K562 (cell line): ENCODE measurements around the gene RGS6. TPM values are rescaled to one million over a fixed set of nuclear protein-coding genes. Genes with fewer than 3 reads are reported as not detected.

Source experiments
- ATAC-seq: fragments of 200-7000 bp; cut with Tn5 transposase; 3 replicates; pipeline ENCODE4 v1.9.1; 2020; ENCODE audit warnings: moderate library complexity
- BruUV-seq: library from RNA; stranded (reverse); fragments of 400-500 nt; replicated peaks from 2 replicates; lab custom pipeline; 2021; lab: Mats Ljungman, UMichigan
- CTCF ChIA-PET: fragments of 300-600 bp; formaldehyde crosslinking; extraction: SDS; loops from one replicate; lab custom pipeline; 2021; ENCODE audit warnings: low intra/inter-chr PET ratio; lab: Yijun Ruan, JAX
- POLR2A ChIA-PET: fragments of 300-600, 350-650 bp; sonication (Branson Sonifier 250); formaldehyde crosslinking; extraction: SDS; loops from one replicate; lab custom pipeline; 2021; ENCODE audit warnings: antibody characterized with exemption, inconsistent platforms; lab: Yijun Ruan, JAX
- DNase-seq, 4 experiments: peaks; one replicate each; pipeline versions ENCODE4 v3.0.0 to v3.0.0-alpha.2; 2011 to 2018; ENCODE audit warnings: low spot score in 3 of 4, mixed read lengths in 3 of 4; ENCODE audit errors: extremely low read depth in 1 of 4
- FAIRE-seq: peaks from 2 replicates; lab custom pipeline; 2011; peaks lifted over from hg19 to GRCh38; lab: Jason Lieb, UNC
- H2AFZ ChIP-seq: 2 replicates; pipeline ENCODE4 v1.6.0; 2011; ENCODE audit warnings: low read depth, low read length, control low read depth, inconsistent platforms
- H3K27ac ChIP-seq: fragments of 200-600 bp; 3 replicates; pipeline ENCODE4 v1.8.0; 2011; ENCODE audit warnings: low read depth, mild to moderate bottlenecking, control low read depth, inconsistent platforms, low read length, moderate library complexity, mixed read lengths; ENCODE audit errors: extremely low read depth
- H3K27me3 ChIP-seq, 2 experiments: fragments of 300-600 bp in 1 of 2; 2 replicates in 1 of 2; 3 replicates in 1 of 2; pipeline versions ENCODE4 v1.6.0 to v1.8.0; 2011; ENCODE audit warnings: inconsistent platforms in 2 of 2, low read length in 2 of 2, mild to moderate bottlenecking in 1 of 2, mixed read lengths in 1 of 2, moderate library complexity in 1 of 2; ENCODE audit not compliant: control insufficient read depth in 2 of 2, insufficient read depth in 2 of 2
- H3K36me3 ChIP-seq: fragments of 300-600 bp; 3 replicates; pipeline ENCODE4 v1.8.0; 2011; ENCODE audit warnings: mild to moderate bottlenecking, low read length, inconsistent platforms; ENCODE audit not compliant: control insufficient read depth, insufficient read depth
- H3K4me1 ChIP-seq, 2 experiments: fragments of 200-600 bp in 1 of 2; replicated peaks in 1 of 2; 2 replicates in 1 of 2; 3 replicates in 1 of 2; pipeline versions ENCODE4 v1.5.1 to v1.8.0; 2011; ENCODE audit warnings: inconsistent platforms in 2 of 2, low read length in 2 of 2, mild to moderate bottlenecking in 1 of 2, mixed read lengths in 1 of 2, moderate library complexity in 1 of 2; ENCODE audit not compliant: control insufficient read depth in 2 of 2, insufficient read depth in 2 of 2
- H3K4me2 ChIP-seq: 2 replicates; pipeline ENCODE4 v1.6.1; 2011; ENCODE audit warnings: low read length, control low read depth, inconsistent platforms, mixed read lengths; ENCODE audit not compliant: insufficient read depth
- H3K4me3 ChIP-seq: fragments of 200-600 bp; sonication (generic), shearing (Covaris generic); 2 replicates; pipeline ENCODE4 v1.5.1; 2016; ENCODE audit warnings: control low read depth, inconsistent platforms
- H3K79me2 ChIP-seq: fragments of 200-600 bp; 3 replicates; pipeline ENCODE4 v1.8.0; 2011; ENCODE audit warnings: low read length, inconsistent platforms; ENCODE audit not compliant: control insufficient read depth, insufficient read depth
- H3K9ac ChIP-seq, 2 experiments: 2 replicates each; pipeline versions ENCODE4 v1.6.0 to v1.6.1; 2011; ENCODE audit warnings: low read depth in 2 of 2, low read length in 2 of 2, control low read depth in 1 of 2, inconsistent platforms in 1 of 2, mild to moderate bottlenecking in 1 of 2, mixed read lengths in 1 of 2; ENCODE audit not compliant: insufficient read depth in 1 of 2
- H3K9me1 ChIP-seq: one replicate; pipeline ENCODE4 v1.6.0; 2011; ENCODE audit warnings: inconsistent platforms, mild to moderate bottlenecking, low read length, moderate library complexity; ENCODE audit not compliant: control insufficient read depth, insufficient read depth
- H3K9me3 ChIP-seq: replicated peaks from 2 replicates; pipeline ENCODE4 v1.5.1; 2011; ENCODE audit warnings: low read depth, low read length, inconsistent platforms; ENCODE audit not compliant: control insufficient read depth, insufficient read depth
- H4K20me1 ChIP-seq: replicated peaks from 2 replicates; pipeline ENCODE4 v1.6.1; 2011; ENCODE audit warnings: low read length, inconsistent platforms, mixed read lengths; ENCODE audit not compliant: control insufficient read depth, insufficient read depth
- CBX8 ChIP-seq: fragments of 200-600 bp; sonication (generic); IDR thresholded peaks from 2 replicates; pipeline ENCODE4 v1.6.1; 2012; ENCODE audit warnings: borderline replicate concordance, mixed run types, low read depth, mild to moderate bottlenecking, moderate library complexity, mixed read lengths, low read length, control low read depth, inconsistent platforms; ENCODE audit not compliant: poor library complexity, severe bottlenecking; ENCODE audit errors: extremely low read depth
- GTF2E2 ChIP-seq: fragments of 200-800 bp; sonication (Bioruptor generic); IDR thresholded peaks from 2 replicates; pipeline ENCODE4 v1.6.1; 2016; ENCODE audit warnings: missing genetic modification characterization, missing compliant biosample characterization
- HNRNPUL1 ChIP-seq: fragments of 200-400 bp; formaldehyde crosslinking; IDR thresholded peaks from 2 replicates; pipeline ENCODE4 v1.6.1; 2017; ENCODE audit warnings: low read length
- KDM4B ChIP-seq, 2 experiments: fragments of 450-650 bp in 1 of 2; sonication (generic) in 1 of 2; IDR thresholded peaks; 2 replicates each; pipeline ENCODE4 v1.6.1; 2016 to 2017; ENCODE audit warnings: borderline replicate concordance in 2 of 2, antibody characterized with exemption in 1 of 2, low read depth in 1 of 2, mild to moderate bottlenecking in 1 of 2
- SRF ChIP-seq, 2 experiments: fragments of 250-450, 450-650 bp in 1 of 2; sonication (Bioruptor Pico) in 1 of 2; sonication (generic) in 1 of 2; formaldehyde crosslinking; IDR thresholded peaks; 2 replicates each; pipeline versions ENCODE4 v1.5.0 to v1.5.1; 2020 to 2022; ENCODE audit warnings: mild to moderate bottlenecking in 1 of 2, missing genetic modification reagents in 1 of 2
- TAF7 ChIP-seq: fragments of 450-650 bp; IDR thresholded peaks from 2 replicates; pipeline ENCODE4 v1.6.1; 2016; ENCODE audit warnings: missing genetic modification characterization, missing compliant biosample characterization
- ZNF280B ChIP-seq: fragments of 250-450 bp; sonication (Bioruptor Pico); IDR thresholded peaks from 2 replicates; pipeline ENCODE4 v1.5.1; 2021; ENCODE audit warnings: mild to moderate bottlenecking
- WGBS: fragments of 100-300 bp; shearing (Covaris generic); methylation state at CpG from one replicate; pipeline ENCODE4 v1.1.6; 2016; ENCODE audit warnings: low coverage, mixed read lengths; ENCODE audit not compliant: insufficient coverage; ENCODE audit errors: missing lambda C conversion rate; 5-methylcytosine and 5-hydroxymethylcytosine counted together
- in situ Hi-C: fragments of 300-500 bp; cut with MboI; formaldehyde crosslinking; loops from 4 replicates; pipeline ENCODE4 v1.15.0; 2018; ENCODE audit warnings: inconsistent platforms, mixed read lengths
- intact Hi-C: fragments of 100-400 bp; cut with micrococcal nuclease; formaldehyde crosslinking; loops from 2 replicates; pipeline ENCODE4 v1.14.2; 2022
- polyA plus RNA-seq, 8 experiments: library from polyadenylated mRNA; depleted of rRNA in 4 of 8; stranded (reverse) in 5 of 8; unstranded in 3 of 8; fragments of >200 nt; fragmentation: Nextera tagmentation in 2 of 8; fragmentation: Illumina TruSeq in 1 of 8; extraction: Ambion mirVana in 2 of 8; extraction: Trizol in 1 of 8; gene quantifications; 2 replicates each; pipeline versions ENCODE4 v1.2.1 to v1.2.3, GENCODE V29; 2011 to 2014; ENCODE audit warnings: inconsistent platforms in 1 of 8, missing spikeins in 1 of 8
- total RNA-seq, 7 experiments: library from RNA; depleted of rRNA in 6 of 7; stranded (reverse); fragments of >200 nt in 6 of 7; fragmentation: Illumina TruSeq in 2 of 7; extraction: Trizol in 2 of 7; gene quantifications; 2 replicates each; pipeline versions ENCODE4 v1.2.1 to v1.2.3, GENCODE V29; 2011 to 2021; ENCODE audit warnings: low replicate concordance in 1 of 7
- TF ChIP-seq, protein P1 (sequence below), 2 experiments: IDR thresholded peaks in 1 of 2; conservative IDR thresholded peaks in 1 of 2; 2 replicates each; pipeline ENCODE4 v1.6.1; 2016; ENCODE audit warnings: low read depth in 2 of 2, mild to moderate bottlenecking in 1 of 2, missing compliant biosample characterization in 1 of 2, missing genetic modification characterization in 1 of 2, moderate library complexity in 1 of 2

Gene RGS6
- total and polyA plus RNA-seq, 9 of the 15 experiments (the other 6 are each of a cell fraction or from before 2014, with no cell fraction given) = not detected

GRCh38 chr14:72574715-72575114, 642.5 kb downstream of the RGS6 start:
- ATAC-seq (no peak), DNase-seq (no peak), FAIRE-seq (no peak)
- Histone ChIP-seq H3K27me3 (no peaks in the 10 kb centered on the region; a peak in 1 of 5 replicates), H3K79me2 (no peaks in the 10 kb centered on the region), H3K36me3 (no peaks in the 10 kb centered on the region), H3K9me1 (no peaks in the 10 kb centered on the region), H3K9ac (no peak overlapping the region), H3K9me3 (no peaks in the 10 kb centered on the region), H3K27ac (no peak overlapping the region), H3K4me2 (no peak overlapping the region), H3K4me1 (no peaks in the 10 kb centered on the region), H3K4me3 (no peak overlapping the region), H4K20me1 (no peaks in the 10 kb centered on the region), H2AFZ (no peak overlapping the region)
- intact Hi-C loops (no loop called here), in situ Hi-C loops (no loop called here)
- ChIA-PET POLR2A (interaction anchor here (0.7 kb wide), 1 partner anchor 14 kb away, joined by 3 read pairs; no protein-coding TSS in a partner anchor), CTCF (no interaction called here)
- TF ChIP-seq SRF (CRISPR knock-in tag; IDR thresholded peaks at IDR 0.05) (no peak), KDM4B (IDR thresholded peaks at IDR 0.05; ENCODE audit: borderline replicate concordance in 2 of 2, low read depth in 1 of 2) (no peak), GTF2E2 (tag) (no peak), ZNF280B (CRISPR knock-in tag) (no peak), HNRNPUL1 (no peak), CBX8 (no peak), TAF7 (no peak)
- TF ChIP-seq, protein P1, sequence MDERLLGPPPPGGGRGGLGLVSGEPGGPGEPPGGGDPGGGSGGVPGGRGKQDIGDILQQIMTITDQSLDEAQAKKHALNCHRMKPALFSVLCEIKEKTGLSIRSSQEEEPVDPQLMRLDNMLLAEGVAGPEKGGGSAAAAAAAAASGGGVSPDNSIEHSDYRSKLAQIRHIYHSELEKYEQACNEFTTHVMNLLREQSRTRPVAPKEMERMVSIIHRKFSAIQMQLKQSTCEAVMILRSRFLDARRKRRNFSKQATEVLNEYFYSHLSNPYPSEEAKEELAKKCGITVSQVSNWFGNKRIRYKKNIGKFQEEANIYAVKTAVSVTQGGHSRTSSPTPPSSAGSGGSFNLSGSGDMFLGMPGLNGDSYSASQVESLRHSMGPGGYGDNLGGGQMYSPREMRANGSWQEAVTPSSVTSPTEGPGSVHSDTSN (CRISPR knock-in tag; IDR thresholded peaks at IDR 0.05; ENCODE audit: low read depth) = no peak
- TF ChIP-seq, protein P1 (tag; conservative IDR thresholded peaks at IDR 0.05; ENCODE audit: low read depth) = no peak
- 0% methylated on average over 1 of the region's 1 CpG for WGBS
- BruUV-seq = no TSS peak
